ENCODE measurements around the gene SPTBN5.

SPTBN5 gene

GRCh38 chr15:41804916-41805666 lies 88.8 kb downstream of the SPTBN5 start:
- DNase-seq (ENCODE audit: low spot score), result no peak

- no peak for DNase-seq (ENCODE audit: low spot score)
Observed at GRCh38 chr15:41804361-41804760, 89.5 kb downstream of the SPTBN5 start.

- peak; percentile 62 for DNase-seq (ENCODE audit: low spot score)
Observed at GRCh38 chr15:41801850-41802455, 91.9 kb downstream of the SPTBN5 start.

- no peak for DNase-seq (ENCODE audit: low spot score)
Observed at GRCh38 chr15:41801185-41801584, 92.7 kb downstream of the SPTBN5 start.

DNA sequence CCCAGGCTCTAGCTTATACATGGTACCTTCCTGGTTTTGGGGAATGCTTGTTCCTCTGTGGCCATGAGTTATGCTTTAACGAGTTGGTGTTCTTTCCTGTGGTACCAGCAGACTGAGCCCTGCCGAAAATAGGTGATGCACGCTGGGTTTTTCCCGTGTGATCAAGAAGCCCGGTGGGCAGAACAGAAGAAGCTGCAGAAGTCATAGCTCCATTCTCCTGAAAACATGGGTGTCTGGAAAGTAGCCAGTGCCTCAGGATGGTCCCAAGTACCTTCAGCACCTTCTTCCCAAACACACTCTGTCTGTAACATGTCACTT lies 94.4 kb downstream of the SPTBN5 start:
- DNase-seq (ENCODE audit: low spot score), result no peak

DNA sequence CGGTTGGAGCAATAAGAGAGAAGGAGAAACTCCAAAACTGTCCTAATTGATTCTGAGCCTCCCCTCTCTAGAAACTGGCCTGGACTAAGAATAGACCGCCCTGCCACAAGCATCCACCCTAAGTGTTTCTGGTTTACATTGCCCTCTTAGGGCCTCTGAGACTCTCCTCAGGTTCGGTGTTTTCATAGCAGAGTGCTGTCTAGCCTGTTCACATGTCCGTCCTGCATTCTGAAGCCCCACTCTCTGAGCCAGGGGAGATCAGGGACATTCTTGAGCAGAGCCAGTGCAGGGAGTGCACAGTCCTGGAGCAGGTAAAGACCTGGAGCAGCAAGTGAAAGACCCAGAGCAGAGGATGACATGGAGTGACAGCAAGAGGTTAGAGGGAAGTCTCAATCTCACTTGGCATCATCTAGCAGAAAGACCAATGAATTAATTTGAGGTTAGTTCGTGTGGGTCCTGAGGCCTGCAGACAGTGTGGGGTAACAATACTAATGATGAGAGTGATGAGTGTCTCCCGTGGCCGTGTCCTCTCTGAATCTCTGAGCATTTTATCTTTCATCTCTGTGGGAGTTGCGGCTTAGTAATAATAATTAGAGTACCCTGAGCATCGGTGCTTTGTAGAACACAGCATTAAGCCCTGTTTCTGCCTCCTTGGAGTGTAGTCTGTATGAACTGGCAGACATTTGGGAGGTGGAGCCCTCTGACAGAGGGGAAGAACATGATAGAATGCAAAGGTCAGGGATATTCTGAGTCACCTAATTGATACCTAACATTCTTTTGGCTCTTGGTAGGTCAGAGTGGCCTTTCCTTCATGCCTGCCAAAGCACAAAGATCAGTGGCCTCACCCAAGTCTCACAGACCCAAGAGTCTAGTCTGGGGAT lies 95.0 kb downstream of the SPTBN5 start:
- no peak for DNase-seq (ENCODE audit: low spot score)
